Trophoblast cell (in vitro differentiated cells and primary cell): Measurements from ENCODE around the gene ARTN.
A peak's percentile ranks its signal among the peaks of the same experiment; 100 is the strongest.

Experiments
- DNase-seq, 2 donors: peaks; one replicate each; pipeline ENCODE4 v3.0.0-alpha.2; 2016
- H2AFZ ChIP-seq: 2 replicates; pipeline ENCODE4 v1.6.1; 2013; ENCODE audit warnings: low read length, moderate library complexity, mild to moderate bottlenecking; ENCODE audit not compliant: insufficient read depth, poor library complexity
- H2AK5ac ChIP-seq: 2 replicates; pipeline ENCODE4 v1.6.1; 2013; ENCODE audit warnings: mild to moderate bottlenecking, low read length
- H2BK120ac ChIP-seq: 2 replicates; pipeline ENCODE4 v1.6.1; 2013; ENCODE audit warnings: low read length, mild to moderate bottlenecking, moderate library complexity; ENCODE audit not compliant: insufficient read depth, poor library complexity
- H2BK12ac ChIP-seq: 2 replicates; pipeline ENCODE4 v1.6.1; 2013; ENCODE audit warnings: mild to moderate bottlenecking, low read length, moderate library complexity
- H2BK5ac ChIP-seq: 2 replicates; pipeline ENCODE4 v1.6.1; 2013; ENCODE audit warnings: low read length, low read depth, moderate library complexity, mild to moderate bottlenecking; ENCODE audit not compliant: poor library complexity
- H3K14ac ChIP-seq: 2 replicates; pipeline ENCODE4 v1.6.1; 2013; ENCODE audit warnings: mild to moderate bottlenecking, low read length
- H3K18ac ChIP-seq: 2 replicates; pipeline ENCODE4 v1.6.1; 2013; ENCODE audit warnings: mild to moderate bottlenecking, low read length
- H3K23ac ChIP-seq: 2 replicates; pipeline ENCODE4 v1.6.1; 2013; ENCODE audit warnings: low read length
- H3K27ac ChIP-seq: 2 replicates; pipeline ENCODE4 v1.5.1; 2013; ENCODE audit warnings: low read depth, mild to moderate bottlenecking, inconsistent platforms, low read length, moderate library complexity
- H3K27me3 ChIP-seq: 2 replicates; pipeline ENCODE4 v1.6.1; 2013; ENCODE audit warnings: inconsistent platforms, mild to moderate bottlenecking, low read length, moderate library complexity; ENCODE audit not compliant: insufficient read depth
- H3K36me3 ChIP-seq, 2 experiments: 1 replicate in 1 of 2; 2 replicates in 1 of 2; pipeline ENCODE4 v1.6.1; 2013; ENCODE audit warnings: low read length in 2 of 2, mild to moderate bottlenecking in 2 of 2, moderate library complexity in 1 of 2; ENCODE audit not compliant: insufficient read depth in 2 of 2, control insufficient read depth in 1 of 2
- H3K4ac ChIP-seq: 2 replicates; pipeline ENCODE4 v1.6.1; 2013; ENCODE audit warnings: low read depth, mild to moderate bottlenecking, low read length, moderate library complexity
- H3K4me1 ChIP-seq, 2 experiments: 1 replicate in 1 of 2; 2 replicates in 1 of 2; pipeline ENCODE4 v1.6.1; 2013; ENCODE audit warnings: low read length in 2 of 2, mild to moderate bottlenecking in 2 of 2, moderate library complexity in 1 of 2; ENCODE audit not compliant: insufficient read depth in 2 of 2, control insufficient read depth in 1 of 2
- H3K4me2 ChIP-seq: 2 replicates; pipeline ENCODE4 v1.6.1; 2013; ENCODE audit warnings: inconsistent platforms, mild to moderate bottlenecking, low read length, moderate library complexity
- H3K4me3 ChIP-seq: 2 replicates; pipeline ENCODE4 v1.5.1; 2013; ENCODE audit warnings: mild to moderate bottlenecking, low read depth, low read length, inconsistent platforms
- H3K79me1 ChIP-seq: one replicate; pipeline ENCODE4 v1.6.1; 2013; ENCODE audit warnings: low read length
- H3K79me2 ChIP-seq: 2 replicates; pipeline ENCODE4 v1.6.1; 2013; ENCODE audit warnings: low read length, mild to moderate bottlenecking; ENCODE audit not compliant: control insufficient read depth, insufficient read depth, poor library complexity
- H3K9ac ChIP-seq: 2 replicates; pipeline ENCODE4 v1.6.1; 2013; ENCODE audit warnings: mild to moderate bottlenecking, low read length
- H3K9me3 ChIP-seq: 2 replicates; pipeline ENCODE4 v1.6.1; 2013; ENCODE audit warnings: low read depth, mild to moderate bottlenecking, control low read depth, inconsistent platforms, low read length; ENCODE audit not compliant: insufficient read depth
- H4K12ac ChIP-seq: 2 replicates; pipeline ENCODE4 v1.6.1; 2013; ENCODE audit warnings: low read depth, mild to moderate bottlenecking, low read length, moderate library complexity
- H4K8ac ChIP-seq: 2 replicates; pipeline ENCODE4 v1.6.1; 2013; ENCODE audit warnings: low read depth, mild to moderate bottlenecking, low read length, moderate library complexity
- H4K91ac ChIP-seq: one replicate; pipeline ENCODE4 v1.6.1; 2013; ENCODE audit warnings: low read depth, mild to moderate bottlenecking, low read length, moderate library complexity
- WGBS: extraction: QIAGEN DNeasy Blood & Tissue Kit; methylation state at CpG from one replicate; pipeline ENCODE4 v1.1.7; 2013; ENCODE audit warnings: missing lambda C conversion rate; ENCODE audit not compliant: insufficient read length, insufficient coverage; ENCODE audit errors: extremely low coverage; 5-methylcytosine and 5-hydroxymethylcytosine counted together

Gene ARTN

GRCh38 chr1:43942411-43942810 is 8.8 kb downstream of the ARTN start:
- H2BK12ac ChIP-seq, result no peak overlapping the region
- no peak overlapping the region for H3K23ac ChIP-seq
- H3K79me2 ChIP-seq, result peaks cover 10% of the 10 kb centered on the region
- H3K9ac ChIP-seq, result no peak overlapping the region
- no peak for DNase-seq
- no peaks in the 10 kb centered on the region for H3K36me3 ChIP-seq
- H3K4me3 ChIP-seq, result no peak overlapping the region
- H3K4me1 ChIP-seq, result peaks cover 3 to 4% of the 10 kb centered on the region in 2 experiments
- no peaks in the 10 kb centered on the region for H3K27me3 ChIP-seq
- no peak overlapping the region for H4K12ac ChIP-seq
- H2BK5ac ChIP-seq, result no peak overlapping the region
- H3K18ac ChIP-seq, result no peak overlapping the region
- H3K4ac ChIP-seq, result no peak overlapping the region
- H3K27ac ChIP-seq, result no peak overlapping the region
- no peaks in the 10 kb centered on the region for H3K9me3 ChIP-seq
- peaks cover 9% of the 10 kb centered on the region for H3K79me1 ChIP-seq
- H3K4me2 ChIP-seq, result no peak overlapping the region
- no CpG with 5 or more reads among the region's 3 CpGs for WGBS
- H2AFZ ChIP-seq, result no peak overlapping the region
- H4K8ac ChIP-seq, result no peak overlapping the region
- no peak overlapping the region for H2BK120ac ChIP-seq
- no peak overlapping the region for H4K91ac ChIP-seq
- H3K14ac ChIP-seq, result no peak overlapping the region
- H2AK5ac ChIP-seq, result no peak overlapping the region

GRCh38 chr1:43944860-43945259 is 11.3 kb downstream of the ARTN start:
- no peaks in the 10 kb centered on the region for H3K9me3 ChIP-seq
- H4K91ac ChIP-seq, result no peak overlapping the region
- peaks cover 5% of the 10 kb centered on the region in 2 experiments for H3K36me3 ChIP-seq
- no peak overlapping the region for H4K8ac ChIP-seq
- DNase-seq, result no peak
- H2AK5ac ChIP-seq, result no peak overlapping the region
- H2BK120ac ChIP-seq, result no peak overlapping the region
- no peak overlapping the region for H2BK5ac ChIP-seq
- no CpG with 5 or more reads among the region's 1 CpG for WGBS
- no peak overlapping the region for H4K12ac ChIP-seq
- H3K27ac ChIP-seq, result no peak overlapping the region
- H3K4me1 ChIP-seq, result peaks cover 11 to 18% of the 10 kb centered on the region in 2 experiments
- H3K14ac ChIP-seq, result no peak overlapping the region
- H3K18ac ChIP-seq, result no peak overlapping the region
- H2AFZ ChIP-seq, result no peak overlapping the region
- H3K9ac ChIP-seq, result no peak overlapping the region
- no peak overlapping the region for H3K4ac ChIP-seq
- no peak overlapping the region for H3K4me3 ChIP-seq
- no peak overlapping the region for H3K4me2 ChIP-seq
- H3K79me2 ChIP-seq, result peaks cover 10% of the 10 kb centered on the region
- no peaks in the 10 kb centered on the region for H3K27me3 ChIP-seq
- H2BK12ac ChIP-seq, result no peak overlapping the region
- H3K79me1 ChIP-seq, result peaks cover 9% of the 10 kb centered on the region
- H3K23ac ChIP-seq, result no peak overlapping the region

GRCh38 chr1:43945674-43946235 is 12.2 kb downstream of the ARTN start:
- Histone ChIP-seq H3K79me2 (peaks cover 10% of the 10 kb centered on the region), H3K4me2 (peak overlapping the region; percentile 88), H3K36me3 (peaks cover 6 to 7% of the 10 kb centered on the region in 2 experiments), H2BK12ac (no peak overlapping the region), H3K27ac (no peak overlapping the region), H2AK5ac (no peak overlapping the region), H3K27me3 (no peaks in the 10 kb centered on the region), H2AFZ (peak overlapping the region; percentile 94), H3K14ac (no peak overlapping the region), H3K4me1 (peaks cover 11 to 18% of the 10 kb centered on the region in 2 experiments), H3K9ac (no peak overlapping the region), H3K9me3 (no peaks in the 10 kb centered on the region), H3K79me1 (peaks cover 9% of the 10 kb centered on the region), H3K4ac (no peak overlapping the region), H4K8ac (no peak overlapping the region), H4K12ac (no peak overlapping the region), H2BK120ac (no peak overlapping the region), H3K23ac (no peak overlapping the region), H4K91ac (no peak overlapping the region), H2BK5ac (no peak overlapping the region), H3K18ac (no peak overlapping the region), H3K4me3 (no peak overlapping the region)
- DNase-seq, result no peak
- whole genome bisulfite sequencing, result no CpG with 5 or more reads among the region's 3 CpGs

- Histone ChIP-seq H2AFZ (peak within 1 kb of the TSS; percentile 94), H3K27me3 (no peaks in the 10 kb centered on the region), H3K27ac (peak within 1 kb of the TSS; percentile 70), H2BK5ac (peak within 1 kb of the TSS; percentile 99), H2AK5ac (peak within 1 kb of the TSS; percentile 51), H3K79me2 (peaks cover 10% of the 10 kb centered on the region), H3K4me3 (peak within 1 kb of the TSS; percentile 80), H3K36me3 (peaks cover 6 to 7% of the 10 kb centered on the region in 2 experiments), H4K8ac (peak within 1 kb of the TSS; percentile 99), H3K14ac (peak within 1 kb of the TSS; percentile 90), H3K23ac (no peak within 1 kb of the TSS), H3K18ac (peak within 1 kb of the TSS; percentile 98), H4K91ac (peak within 1 kb of the TSS; percentile 99), H2BK120ac (peak within 1 kb of the TSS; percentile 99), H3K9ac (peak within 1 kb of the TSS; percentile 94), H2BK12ac (peak within 1 kb of the TSS; percentile 88), H3K4me1 (peaks cover 11 to 18% of the 10 kb centered on the region in 2 experiments), H3K79me1 (peaks cover 9% of the 10 kb centered on the region), H3K9me3 (no peaks in the 10 kb centered on the region), H3K4ac (peak within 1 kb of the TSS; percentile 88), H4K12ac (peak within 1 kb of the TSS; percentile 96), H3K4me2 (peak within 1 kb of the TSS; percentile 88)
- peak; percentile 95 to 97 for DNase-seq
- WGBS, result no CpG with 5 or more reads among the region's 74 CpGs
These were observed 12.8 kb downstream of the ARTN start, which contains the start of gene IPO13 for GRCh38 chr1:43946236-43947060. Gene IPO13, plus strand, starts transcription at chr1:43946950. Its CDS starts 651 bp downstream, at chr1:43947601.
